GM19467 (cell line): ENCODE results near the gene ARHGAP10.

ENCODE experiments used
- ATAC-seq: cut with Tn5 transposase; IDR thresholded peaks from one replicate; pipeline ENCODE4 v1.9.1; 2021; ENCODE audit warnings: mild to moderate bottlenecking, moderate library complexity; ENCODE audit not compliant: unreplicated experiment

ARHGAP10 gene

DNA sequence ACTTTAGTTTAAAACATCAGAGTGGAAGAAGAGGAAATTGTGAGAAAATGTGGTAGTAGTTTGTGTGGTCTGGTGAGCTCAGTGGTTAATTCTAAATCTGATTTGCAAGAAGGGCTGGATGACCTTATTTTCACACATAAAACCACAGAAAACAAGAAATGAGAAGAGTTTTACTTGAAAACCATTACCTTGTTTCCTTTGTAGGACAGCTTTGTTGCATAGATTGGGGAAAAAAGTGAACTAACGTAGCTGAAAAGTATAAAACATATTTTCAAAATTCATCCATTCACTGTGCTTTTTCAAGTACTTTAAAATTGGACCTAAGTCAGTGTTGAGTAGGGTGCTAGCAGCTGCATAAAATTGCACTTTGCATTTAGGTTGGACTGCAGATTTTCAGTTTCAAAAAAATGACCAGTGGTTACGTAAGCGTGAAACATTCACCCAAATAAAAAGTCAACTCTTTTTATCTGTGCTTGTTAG, 211.3 kb downstream of the ARHGAP10 start:
- peak; percentile 90 for ATAC-seq

DNA sequence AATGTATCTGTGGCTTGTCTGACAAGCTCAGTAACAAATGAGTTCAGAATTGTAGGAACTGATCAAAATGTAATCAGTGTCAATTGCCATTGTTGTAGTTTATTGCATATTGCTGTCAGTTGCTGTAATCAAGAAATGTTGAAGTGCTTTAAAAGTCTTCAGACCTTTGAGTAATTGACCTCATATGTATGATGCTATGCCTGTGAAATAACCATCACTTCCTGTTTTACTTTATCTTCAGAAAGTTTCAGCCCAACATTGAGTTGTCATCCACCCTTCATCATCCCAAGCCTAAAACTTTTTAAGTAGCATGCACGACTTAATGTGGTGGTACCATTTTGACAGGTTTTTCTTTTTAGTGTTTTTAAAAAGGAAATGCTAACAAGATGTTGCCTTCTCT, 212.4 kb downstream of the ARHGAP10 start:
- peak; percentile 34 for ATAC-seq

GRCh38 chr4:147944670-147945260, 212.9 kb downstream of the ARHGAP10 start:
- ATAC-seq = no peak

DNA sequence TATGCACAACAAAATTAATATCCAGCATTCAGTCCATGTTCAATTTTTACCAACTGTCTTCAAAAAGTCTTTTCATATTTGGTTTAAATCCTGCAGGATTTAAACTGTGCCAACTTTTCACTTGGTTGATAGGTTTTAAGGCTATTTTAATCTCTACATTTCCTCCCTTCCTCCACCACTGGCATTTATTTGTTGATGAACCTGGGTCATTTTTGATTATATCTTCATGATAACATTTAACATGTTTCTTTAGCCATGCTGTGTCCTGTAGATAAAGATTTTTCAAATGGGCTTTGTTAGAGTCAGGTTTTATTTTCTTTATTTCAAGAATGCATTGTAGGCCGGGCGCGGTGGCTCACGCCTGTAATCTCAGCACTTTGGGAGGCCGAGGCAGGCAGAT, 216.4 kb downstream of the ARHGAP10 start:
- no peak for ATAC-seq

GRCh38 chr4:147950261-147950660, 218.4 kb downstream of the ARHGAP10 start:
- ATAC-seq = no peak

- ATAC-seq = no peak
Measured at GRCh38 chr4:147950841-147951240, 219.0 kb downstream of the ARHGAP10 start.

- no peak for ATAC-seq
Measured at GRCh38 chr4:147954850-147955249, 223.0 kb downstream of the ARHGAP10 start.

GRCh38 chr4:147955827-147956558, 224.1 kb downstream of the ARHGAP10 start:
- no peak for ATAC-seq

DNA sequence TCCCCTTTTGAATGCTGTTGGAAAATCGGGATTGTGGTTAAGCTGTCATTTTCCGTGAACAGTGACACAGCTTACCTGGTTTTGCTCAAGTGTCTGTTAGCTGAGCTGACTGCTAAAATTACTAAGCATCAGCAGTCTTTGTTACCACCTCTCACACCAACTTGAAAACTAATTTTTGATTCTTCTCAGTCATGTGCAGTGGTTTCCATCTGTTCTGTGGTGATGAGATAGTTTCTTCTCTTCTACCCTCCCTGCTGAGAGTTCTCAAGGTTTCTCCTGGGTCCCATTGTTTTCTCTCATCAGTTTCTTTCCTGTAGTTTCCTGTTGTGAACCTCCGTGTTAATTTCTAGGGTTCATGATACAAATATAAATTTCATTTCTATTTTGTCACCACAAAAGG, 225.6 kb downstream of the ARHGAP10 start:
- ATAC-seq = no peak

DNA sequence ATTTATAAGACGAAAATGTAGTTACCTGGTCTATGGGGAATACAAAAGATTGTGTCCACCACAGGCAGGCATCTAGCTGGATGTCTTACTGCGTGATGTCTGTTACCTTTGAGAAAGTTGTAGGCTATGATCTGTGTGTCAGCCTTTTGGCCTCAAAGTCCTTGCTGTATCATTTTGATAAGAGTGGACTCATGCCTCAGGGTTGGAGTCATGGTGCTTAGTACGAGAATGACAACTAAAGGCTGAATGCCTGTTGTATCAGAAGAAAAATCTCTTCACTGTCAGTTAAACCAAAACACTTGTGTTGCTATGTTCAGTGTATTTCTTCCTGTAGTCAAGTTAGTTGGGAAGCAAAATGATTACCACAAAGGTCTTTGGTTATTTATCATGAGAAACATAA, 226.2 kb downstream of the ARHGAP10 start:
- ATAC-seq = no peak

- no peak for ATAC-seq
Measured at GRCh38 chr4:147958489-147959065, 226.7 kb downstream of the ARHGAP10 start.

GRCh38 chr4:147960971-147961370, 229.1 kb downstream of the ARHGAP10 start:
- ATAC-seq = peak; percentile 83

DNA sequence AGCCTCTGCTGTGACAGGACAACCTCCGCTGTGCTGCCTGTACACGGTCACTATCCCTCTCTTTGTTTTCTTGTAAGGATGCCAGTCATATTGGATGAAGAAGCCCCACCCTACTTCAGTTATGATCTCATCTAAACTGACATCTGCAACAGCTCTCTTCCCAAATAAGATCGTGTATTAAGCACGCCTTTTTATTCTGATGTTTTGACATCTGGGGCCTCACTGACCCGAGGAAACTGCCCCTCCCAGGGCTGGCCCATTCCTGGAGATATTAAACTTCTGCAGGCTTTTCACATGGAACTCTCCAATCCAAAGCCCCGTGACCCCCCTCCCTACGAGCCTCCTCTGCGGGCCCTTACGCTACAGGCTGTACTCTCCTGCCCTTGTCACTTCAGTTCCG, 232.0 kb downstream of the ARHGAP10 start:
- ATAC-seq = no peak

- no peak for ATAC-seq
Measured at GRCh38 chr4:147964266-147964880, 232.5 kb downstream of the ARHGAP10 start.

GRCh38 chr4:147965056-147965455, 233.2 kb downstream of the ARHGAP10 start:
- ATAC-seq = no peak

DNA sequence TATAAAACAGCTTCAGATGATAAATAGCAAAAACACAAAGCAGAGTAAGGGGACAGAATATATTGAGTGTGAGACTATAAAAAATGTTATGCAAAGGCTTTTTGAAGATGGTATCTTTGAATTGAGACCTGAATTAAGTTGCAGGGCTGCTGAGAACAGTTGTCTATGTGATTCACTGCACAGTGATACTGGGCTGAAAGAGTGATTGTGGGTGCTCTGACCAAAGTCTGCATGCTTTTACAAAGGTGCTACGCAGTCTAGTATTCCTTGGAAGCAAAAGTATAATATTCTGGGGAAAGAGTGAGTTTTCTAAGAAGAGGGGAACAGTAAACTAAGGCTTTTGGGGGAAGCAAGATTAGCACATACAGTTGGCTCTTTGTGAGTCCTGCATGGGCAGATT, 234.0 kb downstream of the ARHGAP10 start:
- no peak for ATAC-seq

DNA sequence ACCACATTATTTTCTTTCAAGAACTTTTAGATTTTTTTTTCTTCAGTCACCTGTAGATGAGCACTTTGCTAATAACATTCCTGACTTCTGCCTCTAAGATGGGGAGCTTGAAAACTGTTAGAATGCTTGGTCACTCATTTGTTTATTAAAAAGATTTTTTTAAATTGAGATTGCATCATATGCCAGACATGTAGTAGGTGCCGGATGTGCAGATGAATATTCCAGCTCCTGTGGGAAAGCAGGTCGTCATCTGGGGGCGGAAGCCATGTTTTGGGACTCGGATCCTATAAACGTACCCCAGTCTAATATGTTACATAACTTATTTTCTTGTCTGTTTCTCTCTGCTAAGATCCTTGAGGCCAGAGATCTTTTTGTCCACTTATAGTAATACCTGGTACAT, 236.8 kb downstream of the ARHGAP10 start:
- ATAC-seq = no peak

- no peak for ATAC-seq
Measured at GRCh38 chr4:147969573-147970385, 237.9 kb downstream of the ARHGAP10 start.

GRCh38 chr4:147971116-147971515, 239.2 kb downstream of the ARHGAP10 start:
- no peak for ATAC-seq

DNA sequence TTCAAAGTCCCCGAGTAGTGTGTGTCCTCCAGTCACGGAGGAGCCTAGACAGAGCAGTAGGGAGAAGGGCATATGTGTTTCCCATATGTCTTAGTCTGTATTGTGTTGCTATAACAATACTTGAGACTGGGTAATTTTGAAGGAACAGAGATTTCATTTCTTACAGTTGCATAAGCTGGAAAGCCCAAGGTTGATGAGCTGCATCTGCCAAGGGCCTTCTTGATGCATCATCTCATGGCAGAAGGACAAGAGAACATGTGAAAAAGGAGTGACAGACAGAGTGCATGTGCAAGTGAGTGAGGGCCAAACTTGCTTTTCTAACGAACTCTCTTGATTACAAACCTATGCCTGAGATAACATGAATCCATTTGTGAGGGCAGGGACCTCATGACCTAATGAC, 243.4 kb downstream of the ARHGAP10 start:
- no peak for ATAC-seq
